ENCODE data around the gene NUDT1.
A peak's percentile ranks its signal among the peaks of the same experiment; 100 is the strongest.

NUDT1 gene

DNA sequence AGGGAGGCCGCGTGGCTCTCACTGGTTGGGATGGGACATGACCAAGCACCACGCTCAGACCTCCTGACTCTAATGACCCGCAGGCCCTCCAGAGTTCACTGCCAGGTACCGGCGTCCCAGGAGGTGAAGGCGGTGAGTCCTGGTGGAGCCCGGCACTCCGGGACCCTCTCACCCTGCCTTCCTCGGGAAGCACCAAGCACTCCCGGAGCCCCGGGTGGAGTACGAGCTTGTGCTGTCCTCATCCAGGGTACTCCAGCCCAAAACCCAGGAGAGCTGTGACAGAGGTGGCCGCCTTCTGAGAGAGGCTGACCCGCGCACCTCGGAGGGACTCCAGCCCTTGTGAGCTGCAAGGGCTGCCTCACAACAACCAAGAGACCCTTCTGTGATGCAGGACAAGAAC, 18.7 kb upstream of the NUDT1 start:
- DNase-seq (ENCODE audit: low read depth in 2 of 3, low spot score in 1 of 3), result no peak

DNA sequence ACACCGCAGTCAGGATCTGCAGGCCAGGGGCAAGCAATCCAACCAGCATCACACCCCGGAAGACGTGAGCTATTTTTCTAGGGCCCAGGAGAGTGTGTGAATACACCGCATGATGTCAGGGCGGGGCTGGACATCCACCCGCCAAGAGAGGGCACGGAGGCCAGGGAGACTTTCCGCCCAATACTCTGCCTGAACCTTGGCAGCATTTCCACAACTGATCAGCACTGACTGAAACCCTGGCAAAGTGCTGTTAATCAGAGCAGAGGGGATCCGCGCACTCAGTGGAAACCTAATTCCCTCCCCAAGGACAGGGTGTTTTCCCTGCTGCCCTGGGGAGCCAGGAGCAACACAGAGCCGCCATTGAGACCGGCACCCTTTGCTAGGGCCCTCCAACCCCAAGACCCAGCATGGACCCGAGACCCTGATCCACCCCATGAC, 17.5 kb upstream of the NUDT1 start:
- no peak for DNase-seq (ENCODE audit: low read depth in 2 of 3, low spot score in 1 of 3)

DNA sequence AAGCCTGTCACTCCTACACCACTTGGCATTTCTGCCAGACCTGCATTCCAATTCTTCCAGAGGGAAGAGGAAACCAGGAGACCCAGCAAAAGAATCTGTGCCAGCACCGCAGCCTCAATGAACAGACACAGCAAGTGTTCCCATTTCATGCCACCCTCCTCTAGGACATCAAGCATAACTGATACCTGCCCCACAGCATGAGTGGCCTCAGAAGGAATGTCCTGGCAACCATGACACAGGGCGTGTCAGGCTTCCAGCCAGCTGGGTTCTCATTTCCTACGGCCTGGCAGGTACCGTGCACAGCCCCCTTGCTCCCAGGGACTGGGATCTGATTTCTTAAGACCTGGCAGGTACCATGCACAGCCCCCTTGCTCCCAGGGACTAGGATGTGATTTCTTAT, 17.1 kb upstream of the NUDT1 start:
- DNase-seq (ENCODE audit: low read depth in 2 of 3, low spot score in 1 of 3), result no peak

DNA sequence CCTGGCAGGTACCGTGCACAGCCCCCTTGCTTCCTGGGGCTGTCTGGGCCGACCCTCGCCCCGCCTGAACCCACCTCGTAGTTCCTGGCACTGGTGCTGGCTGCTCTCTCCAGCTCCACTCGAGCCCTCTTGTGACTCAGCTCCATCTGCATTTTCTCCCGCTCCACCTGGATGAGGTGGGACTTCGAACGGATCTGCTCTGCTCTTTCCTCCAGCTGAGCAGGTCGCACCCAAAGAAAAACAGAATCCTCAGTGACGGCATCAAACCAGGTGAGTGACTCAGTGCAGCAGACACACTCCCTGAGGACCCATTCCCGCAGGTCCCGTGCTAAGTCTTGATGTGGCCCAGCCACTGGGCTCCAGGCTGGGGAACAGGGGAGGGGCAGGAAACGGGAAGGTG, 16.7 kb upstream of the NUDT1 start:
- DNase-seq (ENCODE audit: low read depth in 2 of 3, low spot score in 1 of 3), result no peak

DNA sequence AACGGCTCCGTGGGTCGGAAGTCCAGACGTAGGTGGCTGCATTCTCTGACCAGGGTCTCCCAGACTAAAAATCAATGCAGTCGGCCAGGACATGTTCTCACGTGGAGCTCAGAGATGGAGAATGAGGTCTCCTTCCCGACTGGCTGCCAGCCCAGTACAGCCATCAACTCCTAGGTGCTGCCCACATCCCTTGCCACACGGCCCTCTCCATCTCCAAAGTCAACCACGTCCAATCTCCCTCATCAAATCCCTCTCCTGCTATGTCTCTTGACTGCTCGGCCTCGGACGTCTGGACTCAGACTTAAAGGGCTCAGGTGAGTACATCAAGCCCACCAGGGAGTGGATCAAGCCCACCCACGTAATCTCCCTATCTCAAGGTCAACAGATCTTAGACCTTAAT, 16.2 kb upstream of the NUDT1 start:
- no peak for DNase-seq (ENCODE audit: low read depth in 2 of 3, low spot score in 1 of 3)

DNA sequence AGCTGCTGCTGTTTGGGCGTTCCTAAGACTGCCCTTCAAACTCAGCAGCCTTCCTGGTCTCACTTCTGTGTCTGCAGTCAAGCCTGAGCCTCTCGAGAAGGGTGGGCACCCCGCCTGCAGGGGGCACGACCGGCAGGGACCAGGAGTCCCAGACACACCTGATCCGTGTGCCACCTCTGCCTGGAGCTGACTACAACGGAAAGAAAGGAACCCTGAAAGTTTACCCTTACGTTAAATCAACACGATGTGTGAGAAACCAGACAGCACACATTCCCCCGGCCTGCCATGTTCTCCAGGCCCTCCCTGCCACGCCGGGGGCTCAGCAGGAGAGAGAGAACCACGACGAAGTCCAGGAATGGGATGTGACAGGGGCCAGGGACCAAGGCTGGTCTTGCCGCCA, 14.3 kb upstream of the NUDT1 start:
- DNase-seq (ENCODE audit: low read depth in 2 of 3, low spot score in 1 of 3), result no peak

DNA sequence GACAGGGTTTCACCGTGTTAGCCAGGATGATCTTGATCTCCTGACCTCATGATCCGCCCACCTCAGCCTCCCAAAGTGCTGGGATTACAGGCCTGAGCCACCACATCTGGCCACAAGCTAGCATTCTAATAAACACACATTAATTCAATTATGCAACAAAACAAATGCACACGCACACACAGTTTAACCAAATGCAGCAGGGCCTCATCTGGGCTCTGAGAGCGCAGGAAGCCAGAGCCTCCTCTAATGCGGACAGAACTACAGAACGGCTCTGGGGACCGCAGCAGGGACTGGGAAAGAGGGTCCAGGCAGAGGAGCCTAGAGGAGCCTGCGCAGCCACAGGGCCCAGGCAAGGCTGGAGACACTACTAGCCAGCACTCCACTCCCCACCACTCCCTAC, 13.1 kb upstream of the NUDT1 start:
- DNase-seq (ENCODE audit: low read depth in 2 of 3, low spot score in 1 of 3), result no peak

DNA sequence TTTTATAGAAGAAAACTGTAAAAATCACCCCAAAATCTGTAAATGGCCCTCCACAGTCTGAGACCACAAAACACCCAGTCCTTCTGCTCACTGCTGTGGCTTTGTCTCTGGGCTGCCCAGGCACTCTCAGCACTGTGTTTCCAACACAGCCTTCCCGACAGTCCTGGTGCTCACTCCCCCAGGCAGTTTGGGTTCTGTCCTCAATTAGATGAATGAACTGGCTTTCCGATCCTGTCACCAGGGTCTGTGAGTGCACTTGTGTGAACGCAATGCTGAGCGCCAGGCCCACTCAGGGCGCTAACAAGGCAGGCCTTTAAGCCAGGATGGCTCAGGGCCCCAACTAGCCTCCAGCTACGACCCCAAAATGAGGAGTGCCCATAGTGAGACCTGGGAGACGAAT, 12.6 kb upstream of the NUDT1 start:
- DNase-seq (ENCODE audit: low read depth in 2 of 3, low spot score in 1 of 3), result no peak

DNA sequence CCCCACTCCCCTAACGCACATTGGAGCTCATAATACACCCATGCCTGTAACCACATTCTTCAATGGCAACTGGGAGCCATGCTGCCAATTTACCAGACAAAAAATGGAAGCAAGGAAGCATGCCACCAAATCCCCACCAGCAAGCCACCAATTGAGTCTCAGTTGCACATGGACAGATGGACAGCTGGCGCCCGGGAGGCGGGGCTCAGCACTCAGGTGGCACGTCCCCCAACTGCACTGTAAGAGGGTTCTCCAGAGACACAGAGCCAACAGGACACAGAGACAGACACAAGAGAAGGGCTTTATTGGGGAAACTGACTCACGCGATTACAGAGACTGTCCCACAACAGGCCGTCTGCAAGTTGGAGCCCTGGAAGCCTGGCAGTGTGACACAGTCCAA, 11.8 kb upstream of the NUDT1 start:
- no peak for DNase-seq (ENCODE audit: low read depth in 2 of 3, low spot score in 1 of 3)

DNA sequence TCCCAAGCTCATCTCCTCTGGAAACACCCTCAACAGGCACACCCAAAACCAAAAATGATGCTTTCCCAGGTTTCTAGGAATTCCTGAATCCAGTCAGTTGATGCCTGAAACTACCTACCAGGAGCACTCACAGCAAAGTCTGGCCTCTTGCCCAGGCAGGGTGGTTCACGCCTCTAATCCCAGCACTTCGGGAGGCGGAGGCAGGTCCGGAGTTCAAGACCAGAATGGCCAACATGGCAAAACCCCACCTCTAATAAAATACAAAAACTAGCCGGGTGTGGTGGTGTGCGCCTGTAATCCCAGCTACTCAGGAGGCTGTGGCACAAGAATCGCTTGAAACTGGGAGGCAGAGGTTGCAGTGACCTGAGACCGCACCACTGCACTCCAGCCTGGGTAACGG, 11.1 kb upstream of the NUDT1 start:
- no peak for DNase-seq (ENCODE audit: low read depth in 2 of 3, low spot score in 1 of 3)

DNA sequence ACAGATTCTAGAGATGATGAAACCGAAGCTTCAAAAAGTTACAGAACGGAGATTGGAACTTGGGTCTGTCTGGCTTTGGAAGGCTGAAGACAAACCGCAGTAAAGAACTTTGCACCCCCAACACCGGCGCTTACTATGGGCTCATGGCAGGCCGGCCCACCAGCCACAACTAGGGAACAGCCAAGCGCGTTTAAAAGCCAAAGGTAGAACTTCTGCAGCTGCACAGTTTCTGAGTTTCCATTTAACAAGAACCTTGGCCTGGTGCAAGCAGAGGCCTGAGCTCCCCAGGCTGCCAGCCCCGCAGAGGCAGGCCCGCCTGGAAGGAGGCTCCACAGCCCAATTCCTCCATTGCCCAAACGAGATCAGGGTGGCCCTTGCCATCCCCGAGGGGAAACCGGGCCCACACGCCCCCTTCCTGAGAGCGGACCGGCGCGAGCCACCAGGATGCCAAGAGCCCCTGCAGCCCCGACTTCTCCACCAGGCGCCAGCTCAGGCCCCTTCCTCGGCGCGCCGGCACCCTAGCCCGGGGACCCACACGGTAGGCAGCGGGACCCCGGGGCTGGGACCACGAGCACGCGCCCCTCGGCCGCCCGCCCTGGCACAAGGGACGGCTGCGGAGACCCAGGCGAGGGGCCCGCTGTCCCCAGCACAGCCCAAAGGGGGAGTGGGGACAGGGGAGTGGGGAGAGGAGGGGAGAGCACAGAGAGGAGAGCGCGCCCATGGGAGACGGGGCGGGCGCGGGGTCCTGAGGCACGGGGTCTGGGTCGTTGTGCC, 9.8 kb upstream of the NUDT1 start:
- DNase-seq (ENCODE audit: low read depth in 2 of 3, low spot score in 1 of 3), result no peak

DNA sequence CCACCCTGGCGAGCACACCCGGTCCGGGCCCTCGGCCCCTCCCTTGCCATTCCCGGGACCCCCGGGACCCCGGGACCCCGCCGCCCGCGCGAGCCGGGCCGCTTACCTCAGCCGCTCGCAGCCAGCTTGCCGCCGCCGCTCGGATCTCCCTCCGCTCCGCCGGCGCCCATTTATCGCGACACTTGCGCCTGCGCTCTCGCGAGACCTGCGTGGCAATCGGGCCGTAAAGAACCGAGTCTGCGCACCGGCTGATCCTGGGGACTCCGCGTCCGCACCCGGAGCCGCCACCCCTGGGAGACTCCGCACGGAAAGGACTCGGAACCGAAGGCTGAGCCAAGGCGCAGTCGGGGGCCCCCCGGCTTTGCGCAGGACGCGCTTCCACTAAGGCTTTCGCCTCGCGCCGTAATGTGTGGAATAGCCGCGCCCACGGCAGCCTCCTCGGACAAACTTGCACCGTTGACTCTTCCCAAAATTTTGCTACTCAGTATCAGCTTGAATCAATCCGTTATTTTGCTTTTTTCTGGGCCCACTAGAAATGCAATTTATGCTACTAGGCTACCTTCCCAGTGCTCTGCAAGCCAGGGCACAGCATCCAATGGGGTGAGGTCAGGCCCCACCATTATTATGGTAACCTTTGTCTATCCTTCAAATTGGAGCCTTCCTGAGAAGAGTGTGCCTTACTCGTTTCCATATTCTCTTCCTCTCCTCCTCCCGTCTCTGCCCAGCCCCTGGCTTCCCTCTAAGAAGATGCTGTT, 9.1 kb upstream of the NUDT1 start, which contains the start of gene MAD1L1:
MAD1L1 (minus strand) TSS at position 180 of the 755 bp plus-strand sequence. CDS start 2,812 bp downstream, outside the sequence.
- DNase-seq (ENCODE audit: low read depth in 2 of 3, low spot score in 1 of 3), result peak; percentile 82 to 86 (median 83)

DNA sequence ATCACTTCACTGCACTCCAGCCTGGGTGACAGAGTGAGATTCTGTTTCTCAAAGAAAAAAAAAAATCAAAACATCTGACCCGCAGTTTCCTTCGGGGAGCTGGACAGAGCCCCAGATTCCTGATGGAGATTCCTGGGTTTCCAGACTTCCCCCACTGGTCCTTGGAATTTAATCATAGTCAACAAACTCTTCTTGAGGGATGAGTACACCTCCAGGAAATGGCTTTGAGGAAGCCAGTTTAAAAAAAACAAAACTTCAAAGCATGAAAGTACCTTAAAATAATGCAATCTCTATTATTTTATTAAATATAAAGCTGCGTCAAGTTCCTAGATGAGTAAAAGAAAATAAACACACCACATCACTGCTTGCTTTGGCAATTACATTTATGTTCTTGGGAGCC, 8.1 kb upstream of the NUDT1 start:
- DNase-seq (ENCODE audit: low read depth in 2 of 3, low spot score in 1 of 3), result no peak

DNA sequence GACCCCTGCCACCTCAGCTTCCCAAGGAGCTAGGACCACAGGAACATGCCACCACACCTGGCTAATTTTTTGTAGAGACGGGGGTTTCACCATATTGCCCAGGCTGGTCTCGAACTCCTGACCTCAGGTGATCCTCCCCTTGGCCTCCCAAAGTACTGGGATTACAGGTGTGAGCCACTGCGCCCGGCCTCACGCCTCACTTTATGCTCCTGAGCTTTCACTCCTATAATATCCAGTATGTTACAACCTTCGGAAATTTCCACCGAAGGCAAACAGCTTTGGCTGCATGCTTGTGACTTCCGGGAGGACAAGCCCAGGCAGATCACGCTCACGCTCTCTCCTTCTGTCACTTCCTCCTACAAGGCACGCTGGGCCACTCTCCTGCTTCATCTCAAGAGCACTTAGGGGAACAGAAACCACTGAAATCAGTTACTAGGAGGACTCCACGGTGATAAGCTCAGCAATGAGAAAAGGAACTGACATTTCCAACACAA, 4.9 kb upstream of the NUDT1 start:
- no peak for DNase-seq (ENCODE audit: low read depth in 2 of 3, low spot score in 1 of 3)

DNA sequence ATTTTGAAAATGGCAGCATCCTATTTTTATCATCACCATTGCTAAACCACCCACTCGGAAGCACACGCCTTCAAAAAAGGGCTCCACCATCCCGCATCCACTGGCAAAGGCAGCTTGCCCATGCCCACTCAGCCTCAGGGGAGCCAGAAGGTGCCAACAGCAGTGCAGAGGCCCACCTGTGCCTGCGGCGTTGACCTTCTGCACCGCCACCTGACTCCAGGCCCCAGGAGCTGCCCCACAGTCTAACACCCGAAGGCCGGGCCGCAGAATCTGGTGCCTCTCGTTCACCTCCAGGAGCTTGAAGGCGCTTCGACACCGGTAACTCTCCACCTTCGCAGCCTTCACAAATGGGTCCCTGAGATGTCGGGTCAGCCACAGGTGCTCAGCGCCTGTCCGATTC, 2.8 kb upstream of the NUDT1 start:
- DNase-seq (ENCODE audit: low read depth in 2 of 3, low spot score in 1 of 3), result no peak

DNA sequence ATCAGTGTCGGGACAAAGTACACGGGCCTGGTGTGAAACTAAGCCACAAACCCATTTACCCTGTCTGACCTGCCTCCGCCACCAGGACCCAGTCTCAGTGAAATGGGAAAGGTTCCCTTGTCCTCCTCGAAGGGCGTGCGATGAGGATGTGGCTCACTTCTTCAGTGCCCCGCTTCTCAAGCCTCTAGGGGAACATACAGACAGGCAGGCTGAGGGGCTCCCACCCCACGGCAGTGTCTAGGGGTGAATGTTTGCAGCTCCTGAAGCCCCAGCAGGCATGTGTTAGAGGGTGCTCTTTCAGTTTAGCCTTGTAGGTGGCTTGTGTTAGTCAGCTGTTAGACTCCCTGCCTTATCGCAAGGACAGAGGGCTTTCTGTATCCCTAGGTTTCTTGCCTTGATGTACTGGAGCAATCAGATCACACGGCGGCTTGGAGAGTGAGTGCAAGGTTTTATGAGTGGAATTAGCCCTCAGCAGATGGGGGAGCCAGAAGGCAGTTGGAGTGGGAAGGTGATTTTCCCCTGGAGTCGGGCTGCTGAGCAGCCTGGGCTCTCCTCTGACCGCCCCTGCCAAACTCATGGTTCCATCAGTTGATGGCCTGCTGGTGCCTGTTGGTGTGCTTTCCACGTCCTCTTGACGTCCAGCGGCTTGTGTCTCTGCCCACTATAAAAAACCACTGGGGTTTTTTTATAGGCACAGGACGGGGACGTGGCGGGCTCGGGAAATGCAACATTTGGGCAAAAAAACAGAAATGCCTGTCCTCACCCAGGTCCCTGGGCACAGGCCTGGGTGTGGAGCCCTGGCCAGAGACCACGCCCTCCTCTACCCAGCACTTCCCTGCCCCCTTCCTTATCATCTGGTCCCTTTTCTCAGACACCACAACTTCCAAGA, 759 bp downstream of the NUDT1 start:
- no peak for DNase-seq (ENCODE audit: low read depth in 2 of 3, low spot score in 1 of 3)

DNA sequence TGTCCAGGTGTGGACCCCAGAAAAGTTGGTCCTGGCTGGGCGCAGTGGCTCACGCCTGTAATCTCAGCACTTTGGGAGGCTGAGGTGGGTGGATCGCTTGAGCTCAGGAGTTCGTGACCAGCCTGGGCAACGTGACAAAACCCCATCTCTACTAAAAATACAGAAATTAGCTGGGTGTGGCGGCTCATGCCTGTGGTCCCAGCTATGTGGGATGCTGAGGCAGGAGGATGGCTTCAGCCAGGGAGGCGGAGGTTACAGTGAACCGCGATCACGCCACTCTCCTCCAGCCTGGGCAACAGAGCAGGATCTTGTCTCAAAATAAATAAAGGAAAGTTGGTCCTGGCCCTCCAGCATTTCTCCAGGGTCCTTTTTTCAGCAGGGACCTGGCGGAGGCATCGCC, 1.4 kb downstream of the NUDT1 start:
- no peak for DNase-seq (ENCODE audit: low read depth in 2 of 3, low spot score in 1 of 3)

DNA sequence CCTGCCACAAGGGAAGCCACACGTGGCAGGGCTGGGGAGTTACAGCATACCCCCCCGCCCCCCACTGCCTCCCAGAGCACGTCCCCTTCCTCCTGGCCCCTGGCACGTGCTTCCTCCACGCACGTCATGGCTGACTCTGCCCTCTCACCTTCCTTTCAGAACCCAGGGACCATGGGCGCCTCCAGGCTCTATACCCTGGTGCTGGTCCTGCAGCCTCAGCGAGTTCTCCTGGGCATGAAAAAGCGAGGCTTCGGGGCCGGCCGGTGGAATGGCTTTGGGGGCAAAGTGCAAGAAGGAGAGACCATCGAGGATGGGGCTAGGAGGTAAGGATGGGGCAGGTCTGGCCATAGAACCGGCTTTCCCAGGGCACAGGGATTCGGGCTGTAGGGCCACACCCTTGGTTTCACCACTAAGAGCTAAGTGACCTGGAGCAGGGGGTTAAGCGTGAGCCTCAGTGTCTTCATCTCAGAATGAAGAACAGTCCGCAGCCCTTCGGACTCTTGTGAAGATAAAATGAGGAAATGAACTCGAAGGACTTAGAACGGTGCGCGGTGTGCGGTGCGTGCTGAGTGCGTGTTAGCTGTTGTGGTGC, 2.5 kb downstream of the NUDT1 start:
- DNase-seq (ENCODE audit: low read depth in 2 of 3, low spot score in 1 of 3), result no peak

DNA sequence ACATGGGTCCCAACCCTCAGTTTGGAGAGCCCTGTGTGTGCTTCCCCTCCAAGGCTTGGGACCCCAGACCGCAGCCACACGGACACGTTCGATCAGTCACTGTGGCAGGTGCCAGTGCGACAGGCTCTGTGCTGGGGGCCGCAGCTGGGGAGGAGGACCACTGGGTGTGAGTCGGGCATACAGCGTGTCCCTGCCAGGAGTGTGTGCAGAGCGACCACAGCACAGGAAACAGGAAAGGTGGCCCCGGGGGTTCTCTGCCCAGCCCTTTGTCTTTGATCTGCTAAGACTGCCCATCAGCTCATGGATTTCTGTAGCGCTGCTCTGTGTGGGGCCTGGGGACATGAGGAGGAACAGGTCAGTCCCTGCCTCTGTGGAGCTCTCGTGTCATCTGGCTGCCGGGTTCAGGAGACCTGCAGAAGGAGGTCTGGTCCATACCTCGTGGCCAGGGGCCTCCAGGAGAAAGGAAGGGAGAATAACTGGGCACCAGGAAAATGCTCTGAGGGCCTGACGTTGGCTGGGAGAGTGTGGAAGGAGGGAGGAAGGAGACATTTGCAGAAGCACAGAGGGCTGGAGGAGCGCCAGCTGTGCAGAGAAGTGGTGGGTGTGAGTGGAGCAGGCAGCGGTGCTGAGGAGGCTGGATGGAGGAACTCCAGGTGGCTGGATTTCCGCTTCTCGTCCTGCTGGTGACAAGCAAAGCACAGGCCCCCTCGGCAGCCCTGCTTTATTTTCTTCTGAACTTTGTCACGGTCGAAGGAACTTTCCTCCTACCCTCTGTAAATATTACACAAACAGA, 4.1 kb downstream of the NUDT1 start:
- no peak for DNase-seq (ENCODE audit: low read depth in 2 of 3, low spot score in 1 of 3)
